ENCODE data around the gene FKBP2.

GRCh38 chr11:64226507-64227051 lies 14.3 kb upstream of the FKBP2 start:
- TF ChIP-seq CTCF (IDR thresholded peaks at IDR 0.05) (no peak), POLR2A (IDR thresholded peaks at IDR 0.05) (no peak)
